IMR-90 (cell line): Measurements from ENCODE around the gene IGLL5. TPM values are rescaled to one million over a fixed set of nuclear protein-coding genes. Genes with fewer than 3 reads are reported as not detected.

Source experiments
- ATAC-seq: fragments of 200-7000 bp; cut with Tn5 transposase; 2 replicates; pipeline ENCODE4 v1.9.1; 2020; ENCODE audit warnings: low read depth, mild to moderate bottlenecking, moderate library complexity
- BruUV-seq: library from RNA; stranded (reverse); fragments of 400-500 nt; replicated peaks from 2 replicates; lab custom pipeline; 2021; lab: Mats Ljungman, UMichigan
- CTCF ChIA-PET: fragments of 300-600 bp; formaldehyde crosslinking; extraction: SDS; loops from one replicate; lab custom pipeline; 2021; ENCODE audit warnings: antibody characterized with exemption; lab: Yijun Ruan, JAX
- POLR2A ChIA-PET: fragments of 300-600 bp; sonication (Branson Sonifier 250); formaldehyde crosslinking; loops from one replicate; lab custom pipeline; 2022; ENCODE audit warnings: antibody characterized with exemption; ENCODE audit not compliant: unreplicated experiment; lab: Charles Lee
- DNase-seq: peaks from one replicate; pipeline ENCODE4 v3.0.0; 2013
- H2AFZ ChIP-seq: replicated peaks from 2 replicates; pipeline ENCODE3; 2013; ENCODE audit warnings: low read length, mild to moderate bottlenecking; ENCODE audit not compliant: poor library complexity
- H2AK5ac ChIP-seq: 2 replicates; pipeline ENCODE4 v1.6.1; 2013; ENCODE audit warnings: low read depth, low read length, inconsistent platforms
- H2AK9ac ChIP-seq: replicated peaks from 2 replicates; pipeline ENCODE3; 2013; ENCODE audit warnings: mild to moderate bottlenecking, low read depth, low read length, moderate library complexity; ENCODE audit not compliant: poor library complexity
- H2BK120ac ChIP-seq: 2 replicates; pipeline ENCODE4 v1.6.1; 2013; ENCODE audit warnings: low read depth, low read length, inconsistent platforms
- H2BK15ac ChIP-seq: 3 replicates; pipeline ENCODE4 v1.6.1; 2013; ENCODE audit warnings: low read depth, low read length, inconsistent platforms
- H2BK20ac ChIP-seq: 2 replicates; pipeline ENCODE4 v1.6.1; 2013; ENCODE audit warnings: low read depth, mild to moderate bottlenecking, inconsistent platforms, low read length, moderate library complexity
- H2BK5ac ChIP-seq: 2 replicates; pipeline ENCODE4 v1.6.1; 2013; ENCODE audit warnings: mild to moderate bottlenecking, low read depth, low read length, inconsistent platforms; ENCODE audit not compliant: poor library complexity, severe bottlenecking
- H3K14ac ChIP-seq: replicated peaks from 2 replicates; pipeline ENCODE4 v1.6.1; 2013; ENCODE audit warnings: low read depth, low read length, inconsistent platforms
- H3K18ac ChIP-seq: 2 replicates; pipeline ENCODE4 v1.6.1; 2013; ENCODE audit warnings: low read depth, low read length, control low read depth
- H3K23ac ChIP-seq: 2 replicates; pipeline ENCODE4 v1.6.1; 2013; ENCODE audit warnings: low read depth, low read length, inconsistent platforms
- H3K27ac ChIP-seq: 2 replicates; pipeline ENCODE4 v1.5.1; 2013; ENCODE audit warnings: mild to moderate bottlenecking, control low read depth, low read length; ENCODE audit not compliant: insufficient read depth
- H3K27me3 ChIP-seq: 2 replicates; pipeline ENCODE4 v1.6.1; 2013; ENCODE audit warnings: low read length; ENCODE audit not compliant: control insufficient read depth, insufficient read depth
- H3K36me3 ChIP-seq: 2 replicates; pipeline ENCODE4 v1.6.1; 2013; ENCODE audit warnings: low read length, mixed read lengths; ENCODE audit not compliant: control insufficient read depth, insufficient read depth
- H3K4ac ChIP-seq: 2 replicates; pipeline ENCODE4 v1.6.1; 2013; ENCODE audit warnings: low read depth, low read length, inconsistent platforms
- H3K4me1 ChIP-seq: 2 replicates; pipeline ENCODE4 v1.6.1; 2013; ENCODE audit warnings: low read length, mixed read lengths; ENCODE audit not compliant: control insufficient read depth, insufficient read depth
- H3K4me2 ChIP-seq: 2 replicates; pipeline ENCODE4 v1.6.1; 2013; ENCODE audit warnings: low read depth, mild to moderate bottlenecking, control low read depth, low read length, moderate library complexity
- H3K4me3 ChIP-seq: 2 replicates; pipeline ENCODE4 v1.5.1; 2013; ENCODE audit warnings: low read depth, mild to moderate bottlenecking, control low read depth, low read length, moderate library complexity; ENCODE audit not compliant: insufficient read depth
- H3K56ac ChIP-seq: 2 replicates; pipeline ENCODE4 v1.6.1; 2013; ENCODE audit warnings: low read length, inconsistent platforms; ENCODE audit not compliant: insufficient read depth; ENCODE audit errors: extremely low read depth
- H3K79me1 ChIP-seq, 2 experiments: 2 replicates each; pipeline ENCODE4 v1.6.1; 2013; ENCODE audit warnings: low read length in 2 of 2, inconsistent platforms in 1 of 2, low read depth in 1 of 2
- H3K9ac ChIP-seq: 2 replicates; pipeline ENCODE4 v1.6.1; 2013; ENCODE audit warnings: low read depth, low read length, control low read depth
- H3K9me1 ChIP-seq: 2 replicates; pipeline ENCODE4 v1.6.1; 2013; ENCODE audit warnings: low read length, inconsistent platforms; ENCODE audit not compliant: insufficient read depth
- H3K9me3 ChIP-seq: 2 replicates; pipeline ENCODE4 v1.6.1; 2013; ENCODE audit warnings: low read length; ENCODE audit not compliant: control insufficient read depth, insufficient read depth
- H4K20me1 ChIP-seq: 2 replicates; pipeline ENCODE4 v1.6.1; 2013; ENCODE audit warnings: low read length, inconsistent platforms; ENCODE audit not compliant: insufficient read depth
- H4K5ac ChIP-seq: 2 replicates; pipeline ENCODE4 v1.6.1; 2013; ENCODE audit warnings: mild to moderate bottlenecking, low read depth, low read length, control low read depth
- H4K8ac ChIP-seq, 2 experiments: 2 replicates each; pipeline ENCODE4 v1.6.1; 2013; ENCODE audit warnings: low read depth in 2 of 2, low read length in 2 of 2, control low read depth in 1 of 2, inconsistent platforms in 1 of 2
- H4K91ac ChIP-seq: 2 replicates; pipeline ENCODE4 v1.6.1; 2013; ENCODE audit warnings: low read depth, low read length, inconsistent platforms; ENCODE audit not compliant: insufficient read depth
- CEBPB ChIP-seq: IDR thresholded peaks from 2 replicates; pipeline ENCODE4 v1.6.1; 2012; ENCODE audit warnings: low read depth, low read length, improper control_type of control experiment
- CHD1 ChIP-seq: IDR thresholded peaks from 2 replicates; pipeline ENCODE4 v1.6.1; 2012; ENCODE audit warnings: low read depth, low read length, improper control_type of control experiment
- CTCF ChIP-seq: conservative IDR thresholded peaks from 2 replicates; pipeline ENCODE4 v1.5.1; 2012; ENCODE audit warnings: mild to moderate bottlenecking, low read depth, low read length, improper control_type of control experiment
- ELK1 ChIP-seq: fragments of 150-350 bp; IDR thresholded peaks from 2 replicates; pipeline ENCODE4 v1.6.1; 2016; ENCODE audit warnings: low read depth, mild to moderate bottlenecking, low read length, moderate library complexity, borderline replicate concordance
- FOS ChIP-seq: fragments of 150-350 bp; IDR thresholded peaks from 2 replicates; pipeline ENCODE4 v1.6.1; 2016; ENCODE audit warnings: low read depth, low read length
- MAFK ChIP-seq: IDR thresholded peaks from 2 replicates; pipeline ENCODE4 v1.6.1; 2012; ENCODE audit warnings: low read depth, low read length, improper control_type of control experiment
- MAZ ChIP-seq: IDR thresholded peaks from 2 replicates; pipeline ENCODE4 v1.6.1; 2012; ENCODE audit warnings: low read depth, mild to moderate bottlenecking, low read length, improper control_type of control experiment, moderate library complexity, borderline replicate concordance
- MXI1 ChIP-seq: IDR thresholded peaks from 2 replicates; pipeline ENCODE4 v1.6.1; 2012; ENCODE audit warnings: low read depth, mild to moderate bottlenecking, low read length, moderate library complexity, borderline replicate concordance
- NFE2L2 ChIP-seq: fragments of 150-350 bp; IDR thresholded peaks from 2 replicates; pipeline ENCODE4 v1.6.1; 2016; ENCODE audit warnings: low read depth, mild to moderate bottlenecking, low read length
- POLR2A ChIP-seq: IDR thresholded peaks from 2 replicates; pipeline ENCODE4 v1.6.1; 2012; ENCODE audit warnings: mild to moderate bottlenecking, low read depth, low read length
- RAD21 ChIP-seq: IDR thresholded peaks from 2 replicates; pipeline ENCODE4 v1.6.1; 2012; ENCODE audit warnings: low read length, improper control_type of control experiment
- RCOR1 ChIP-seq: IDR thresholded peaks from 2 replicates; pipeline ENCODE4 v1.6.1; 2012; ENCODE audit warnings: mild to moderate bottlenecking, low read length, improper control_type of control experiment; ENCODE audit not compliant: insufficient replicate concordance
- RFX5 ChIP-seq: IDR thresholded peaks from 2 replicates; pipeline ENCODE4 v1.8.0; 2012; ENCODE audit warnings: low read depth, mild to moderate bottlenecking, low read length, moderate library complexity
- SMC3 ChIP-seq: fragments of 150-350 bp; IDR thresholded peaks from 2 replicates; pipeline ENCODE4 v1.6.1; 2016; ENCODE audit warnings: low read depth, mild to moderate bottlenecking, antibody characterized with exemption, low read length, moderate library complexity
- USF2 ChIP-seq: fragments of 150-350 bp; IDR thresholded peaks from 2 replicates; pipeline ENCODE4 v1.6.1; 2017; ENCODE audit warnings: mild to moderate bottlenecking, antibody characterized with exemption, low read length, low read depth
- WGBS, 2 experiments: methylation state at CpG; one replicate each; pipeline versions ENCODE4 v1.1.5 to v1.1.7; 2013; ENCODE audit warnings: missing lambda C conversion rate in 2 of 2; ENCODE audit not compliant: insufficient read length in 1 of 2; ENCODE audit errors: extremely low coverage in 2 of 2; 5-methylcytosine and 5-hydroxymethylcytosine counted together
- dilution Hi-C: fragments of 300-500 bp; cut with HindIII; formaldehyde crosslinking; loops from one replicate; pipeline ENCODE4 v1.14.3; 2018; ENCODE audit warnings: low sequenced_read_pairs; ENCODE audit not compliant: unreplicated experiment
- in situ Hi-C: fragments of 300-500 bp; cut with MboI; formaldehyde crosslinking; loops from 3 replicates; pipeline ENCODE4 v1.14.3; 2019; ENCODE audit warnings: low sequenced_read_pairs, inconsistent platforms, mixed read lengths
- intact Hi-C: fragments of 100-400 bp; cut with micrococcal nuclease; formaldehyde crosslinking; loops from 2 replicates; pipeline ENCODE4 v1.10.0; 2022
- polyA plus RNA-seq, 3 experiments: library from polyadenylated mRNA; depleted of rRNA; stranded (reverse); fragments of >200 nt; gene quantifications; 2 replicates each; pipeline ENCODE4 v1.2.3, GENCODE V29; 2012; ENCODE audit warnings: low replicate concordance in 1 of 3
- total RNA-seq: library from RNA; depleted of rRNA; stranded (reverse); fragments of >200 nt; gene quantifications from 2 replicates; pipeline ENCODE4 v1.2.3, GENCODE V29; 2012

The IGLL5 gene
- total and polyA plus RNA-seq, 2 of the 4 experiments (the other 2 are of a cell fraction) = not detected

- H3K36me3 ChIP-seq = no peaks in the 10 kb centered on the region
- no peak overlapping the region for H3K18ac ChIP-seq
- H3K4ac ChIP-seq = no peak overlapping the region
- no peaks in the 10 kb centered on the region for H3K4me1 ChIP-seq
- BruUV-seq = no TSS peak
- dilution Hi-C loops = no loop called here
- H3K27ac ChIP-seq = no peak overlapping the region
- CTCF ChIA-PET = no interaction called here
- POLR2A ChIA-PET = no interaction called here
- no peak overlapping the region for H2BK5ac ChIP-seq
- no peak overlapping the region for H2BK20ac ChIP-seq
- H4K20me1 ChIP-seq = no peaks in the 10 kb centered on the region
- H3K23ac ChIP-seq = no peak overlapping the region
- no peak overlapping the region for H2BK120ac ChIP-seq
- no peak overlapping the region for H3K56ac ChIP-seq
- ATAC-seq = no peak
- H2AFZ ChIP-seq = no peak overlapping the region
- H4K5ac ChIP-seq = no peak overlapping the region
- H2AK5ac ChIP-seq = no peak overlapping the region
- in situ Hi-C loops = no loop called here
- no peak overlapping the region for H2AK9ac ChIP-seq
- no peak overlapping the region for H3K14ac ChIP-seq
- no peak for DNase-seq
- H3K9me3 ChIP-seq = no peaks in the 10 kb centered on the region
- intact Hi-C loops = no loop called here
- H3K27me3 ChIP-seq = peaks cover 11% of the 10 kb centered on the region
- no peaks in the 10 kb centered on the region for H3K9me1 ChIP-seq
- no peak overlapping the region for H3K4me3 ChIP-seq
- no peak overlapping the region for H4K8ac ChIP-seq
- no peak overlapping the region for H3K9ac ChIP-seq
- H2BK15ac ChIP-seq = no peak overlapping the region
- no peaks in the 10 kb centered on the region for H3K79me1 ChIP-seq
- no peak overlapping the region for H4K91ac ChIP-seq
- no peak overlapping the region for H3K4me2 ChIP-seq
- 17% methylated on average over 1 of the region's 1 CpG; no CpG with 5 or more reads in 1 of the 2 experiments for WGBS, 2 experiments
- TF ChIP-seq RAD21 (no peak), SMC3 (no peak), RCOR1 (no peak), CEBPB (no peak), ELK1 (no peak), USF2 (no peak), RFX5 (no peak), CTCF (no peak), NFE2L2 (no peak), MXI1 (no peak), FOS (no peak), MAZ (no peak), MAFK (no peak), POLR2A (no peak), CHD1 (no peak)
Measured at GRCh38 chr22:22892096-22893052, 4.8 kb downstream of the IGLL5 start.
